D721Med (cell line): Measurements from ENCODE around the gene DUSP1.

Experiments used
- DNase-seq: peaks from one replicate; pipeline ENCODE4 v3.0.0; 2011; ENCODE audit warnings: low spot score; ENCODE audit not compliant: insufficient read length
- FAIRE-seq: peaks from 2 replicates; lab custom pipeline; 2011; peaks lifted over from hg19 to GRCh38; lab: Jason Lieb, UNC
- CTCF ChIP-seq: IDR thresholded peaks from 2 replicates; pipeline ENCODE4 v1.5.1; 2012; ENCODE audit warnings: mild to moderate bottlenecking, control low read depth; ENCODE audit not compliant: insufficient read depth; ENCODE audit errors: missing control alignments

Gene DUSP1

GRCh38 chr5:172744123-172745104 lies 26.6 kb downstream of the DUSP1 start:
- no peak for TF ChIP-seq CTCF
- FAIRE-seq, result no peak
- no peak for DNase-seq

- no peak for FAIRE-seq
- no peak for TF ChIP-seq CTCF
These were observed 27.7 kb downstream of the DUSP1 start for GRCh38 chr5:172743112-172743959.

GRCh38 chr5:172741206-172741582 lies 29.8 kb downstream of the DUSP1 start:
- TF ChIP-seq CTCF, result no peak
- DNase-seq (no peak), FAIRE-seq (no peak)

More at GRCh38 chr5:172743112-172743959, 27.7 kb downstream of the DUSP1 start:
- no peak for DNase-seq

- DNase-seq (no peak), FAIRE-seq (no peak)
- no peak for TF ChIP-seq CTCF
These were observed 30.4 kb downstream of the DUSP1 start for GRCh38 chr5:172740428-172741205.

- FAIRE-seq, result no peak
- DNase-seq, result no peak
- TF ChIP-seq CTCF, result no peak
These were observed 31.6 kb downstream of the DUSP1 start for GRCh38 chr5:172739375-172739774.

- DNase-seq (no peak), FAIRE-seq (no peak)
- TF ChIP-seq CTCF, result no peak
These were observed 34.4 kb downstream of the DUSP1 start for GRCh38 chr5:172736508-172737135.
